ENCODE data around the gene C4orf46. TPM values are rescaled to one million over a fixed set of nuclear protein-coding genes. Genes with fewer than 3 reads are reported as not detected.
A peak's percentile ranks its signal among the peaks of the same experiment; 100 is the strongest.

The C4orf46 gene
- total and polyA plus RNA-seq, 2 donors (not counting 3 experiments of a cell fraction or from before 2014, with no cell fraction given), result 9.4 to 19.6 TPM

DNA sequence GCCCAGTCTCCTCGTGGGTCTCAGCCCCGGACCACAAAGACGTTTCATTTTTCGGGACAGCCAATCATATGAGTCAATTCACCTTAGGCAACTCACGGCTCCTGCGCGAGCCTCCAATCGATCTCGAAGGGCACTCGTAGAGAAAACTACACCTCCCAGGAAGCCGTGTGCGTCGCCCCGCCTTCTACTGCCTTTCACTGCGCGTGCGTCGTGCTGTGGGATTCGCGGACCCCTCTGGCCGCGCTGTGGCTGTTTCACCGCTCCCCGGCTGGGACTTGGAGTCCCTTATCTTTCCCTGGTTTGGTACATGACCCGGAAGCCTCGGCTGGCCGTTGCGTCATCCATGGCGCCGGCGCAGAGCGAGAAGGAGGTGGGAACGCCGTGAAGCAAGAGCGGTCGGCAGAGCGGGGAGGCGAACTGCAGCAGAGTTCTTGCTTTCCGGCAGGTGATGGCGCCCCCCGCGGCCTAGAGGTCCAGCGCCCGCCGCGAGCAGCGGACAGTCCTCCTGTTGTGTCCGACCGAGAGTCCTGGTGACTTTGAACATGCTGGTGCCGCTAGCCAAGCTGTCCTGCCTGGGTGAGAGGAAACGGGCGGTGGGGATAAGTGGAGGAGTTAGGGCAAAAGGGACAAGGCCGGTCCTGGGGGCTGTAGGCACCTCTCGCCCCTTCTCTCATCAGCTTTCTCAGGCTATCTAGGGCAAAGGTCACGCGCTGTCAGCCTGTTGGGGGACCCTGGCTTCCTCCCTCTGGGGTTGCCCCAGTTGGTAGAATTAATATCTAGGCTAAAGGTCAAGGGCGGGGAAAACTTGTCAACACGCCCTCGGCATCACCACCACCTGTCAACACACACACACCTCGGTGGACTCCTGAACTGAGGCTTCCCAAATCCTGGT lies 474 bp upstream of the C4orf46 start, which contains the start of gene ETFDH:
TSS of gene ETFDH (plus strand) at position 382 of the 892 bp plus-strand sequence. CDS start at position 543, 161 bp downstream.
- no peaks in the 10 kb centered on the region for H3K9me3 ChIP-seq (replicated peaks; ENCODE audit: control insufficient read depth, insufficient read depth, low read length)
- POLR2A ChIA-PET, result no interaction called here
- peaks cover 11% of the 10 kb centered on the region for H3K4me1 ChIP-seq (ENCODE audit: control insufficient read depth, extremely low read depth, insufficient read depth, low read length)
- H3K36me3 ChIP-seq (ENCODE audit: control insufficient read depth in 2 of 2, extremely low read depth in 1 of 2, insufficient read depth in 2 of 2, low read length in 2 of 2), result no peaks in the 10 kb centered on the region
- peak within 1 kb of the TSS; percentile 83 to 92 (median 84) for H3K4me3 ChIP-seq (replicated peaks in 1 of 3; ENCODE audit: insufficient read depth in 1 of 3, low read depth in 1 of 3, low read length in 3 of 3)
- intact Hi-C loops (cut with micrococcal nuclease) (loop anchor here (1.0 to 5.0 kb wide), 10 partner anchors 51 to 775 kb away; partner anchors contain the start of gene PPID), dilution Hi-C loops (cut with MboI; ENCODE audit: extremely low pct_ligation_motif_present, low sequenced_read_pairs) (no loop called here)
- CTCF ChIA-PET, result interaction anchor here (1.7 kb wide), 1 partner anchor 179 kb away, joined by 5 read pairs; no protein-coding TSS in a partner anchor
- peak within 1 kb of the TSS; percentile 89 for H3K4me2 ChIP-seq (ENCODE audit: insufficient read depth, low read length)
- H3K27ac ChIP-seq (ENCODE audit: insufficient read depth, low read depth, low read length), result peak within 1 kb of the TSS; percentile 71
- FAIRE-seq (peak; percentile 97), DNase-seq (ENCODE audit: low read depth, low spot score) (peak; percentile 100)
- H3K9me1 ChIP-seq (replicated peaks; ENCODE audit: control insufficient read depth, extremely low read depth, insufficient read depth, low read length), result no peaks in the 10 kb centered on the region
- TSS peak; percentile 54 for BruUV-seq (replicated peaks)
- no peaks in the 10 kb centered on the region for H3K27me3 ChIP-seq (ENCODE audit: control insufficient read depth in 2 of 2, insufficient read depth in 2 of 2, low read length in 2 of 2)
- H4K20me1 ChIP-seq (replicated peaks; ENCODE audit: control insufficient read depth, extremely low read depth, insufficient read depth, low read length), result peaks cover 2% of the 10 kb centered on the region
- H3K79me2 ChIP-seq (ENCODE audit: control insufficient read depth, insufficient read depth, low read length), result peaks cover 27% of the 10 kb centered on the region
- peak within 1 kb of the TSS; percentile 88 for H3K9ac ChIP-seq (replicated peaks; ENCODE audit: extremely low read depth, insufficient read depth, low read length)
- peak within 1 kb of the TSS; percentile 99 for H2AFZ ChIP-seq (ENCODE audit: low read depth, low read length)
- TF ChIP-seq CTCF (IDR thresholded peaks at IDR 0.05; ENCODE audit: extremely low read depth in 1 of 2, insufficient read depth in 1 of 2, low read depth in 1 of 2, low read length in 2 of 2) (peak; percentile 75 to 80), FOS (IDR thresholded peaks at IDR 0.05; ENCODE audit: borderline replicate concordance, insufficient read depth, low read length) (peak; percentile 33), MYC (IDR thresholded peaks at IDR 0.05; ENCODE audit: low read depth, low read length) (no peak), POLR2A (IDR thresholded peaks at IDR 0.05; ENCODE audit: low read depth, low read length) (no peak), GATA2 (IDR thresholded peaks at IDR 0.05; ENCODE audit: insufficient read depth, insufficient read length, low read depth, low read length) (peak; percentile 58), JUN (IDR thresholded peaks at IDR 0.05; ENCODE audit: borderline replicate concordance, insufficient read depth, insufficient read length, low read depth) (peak; percentile 23), EZH2 (IDR thresholded peaks at IDR 0.05; ENCODE audit: borderline replicate concordance, low read depth, low read length, severe bottlenecking) (no peak), MAX (IDR thresholded peaks at IDR 0.05; ENCODE audit: insufficient read depth, insufficient read length) (peak; percentile 52), POLR2AphosphoS5 (IDR thresholded peaks at IDR 0.05; ENCODE audit: insufficient read depth, low read depth, low read length) (peak; percentile 58)
